Superior temporal gyrus (tissue), 1 donor: ENCODE results near the gene KIF26A.

Experiments used
- DNase-seq: peaks from one replicate; pipeline ENCODE4 v3.0.0-alpha.2; 2016; ENCODE audit errors: extremely low spot score

Gene KIF26A

DNA sequence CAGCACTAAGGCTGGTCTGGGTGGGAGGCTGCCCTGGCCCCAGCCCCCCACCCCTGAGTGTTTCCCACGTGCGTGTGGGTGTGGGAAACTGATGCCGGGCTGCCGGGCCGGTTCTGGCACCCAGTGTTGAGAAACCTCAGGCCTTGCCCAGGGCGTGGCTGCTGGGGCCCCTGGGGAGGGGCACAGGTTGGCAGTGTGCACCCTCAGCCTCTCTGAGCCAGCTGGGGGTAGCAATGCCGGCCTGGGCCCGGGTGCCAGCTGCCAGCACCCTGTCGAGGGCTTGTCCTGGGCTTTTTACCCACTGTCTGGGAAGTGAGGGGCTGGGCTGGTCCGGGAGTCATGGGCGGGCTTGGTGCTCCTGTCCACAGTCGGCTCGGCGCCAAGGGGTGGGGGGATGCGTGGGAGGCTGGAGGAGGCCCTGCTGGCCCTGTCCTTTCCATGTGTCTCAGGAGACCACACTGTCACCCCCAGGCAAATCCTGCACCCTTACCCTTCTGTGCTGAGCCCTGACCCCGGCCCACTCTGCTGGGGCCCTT is 37.2 kb upstream of the KIF26A start:
- no peak for DNase-seq

DNA sequence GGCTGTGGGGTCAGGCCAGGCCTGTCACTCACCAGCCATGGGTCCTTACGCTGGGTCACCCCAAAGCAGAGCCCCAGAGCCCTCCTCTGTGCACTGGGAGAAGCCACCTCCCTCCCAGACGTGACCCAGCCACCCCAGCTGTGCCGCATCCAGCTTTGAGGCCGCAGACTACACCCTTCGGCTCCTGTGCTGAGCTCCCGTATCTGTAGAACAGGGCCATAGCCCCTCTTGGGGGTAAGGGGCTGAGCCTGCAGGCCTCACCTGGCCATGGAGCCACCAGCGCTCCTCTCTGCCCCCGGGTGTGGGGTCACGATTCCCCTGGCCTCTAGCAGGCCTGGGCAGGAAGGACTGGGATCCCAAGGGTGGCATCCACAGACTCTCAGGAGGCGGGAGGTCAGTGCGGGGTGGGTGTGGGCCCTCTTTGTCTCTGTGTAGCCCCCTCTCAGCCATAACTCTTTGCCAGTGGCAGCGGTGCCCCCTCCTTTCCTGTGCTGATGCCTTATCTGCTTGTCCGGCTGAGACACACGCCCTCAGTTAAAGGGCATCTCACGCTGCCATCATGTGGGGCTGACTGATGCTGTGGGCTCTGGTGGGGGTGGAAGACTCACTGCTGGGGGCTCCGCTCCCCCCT is 36.6 kb upstream of the KIF26A start:
- no peak for DNase-seq

DNA sequence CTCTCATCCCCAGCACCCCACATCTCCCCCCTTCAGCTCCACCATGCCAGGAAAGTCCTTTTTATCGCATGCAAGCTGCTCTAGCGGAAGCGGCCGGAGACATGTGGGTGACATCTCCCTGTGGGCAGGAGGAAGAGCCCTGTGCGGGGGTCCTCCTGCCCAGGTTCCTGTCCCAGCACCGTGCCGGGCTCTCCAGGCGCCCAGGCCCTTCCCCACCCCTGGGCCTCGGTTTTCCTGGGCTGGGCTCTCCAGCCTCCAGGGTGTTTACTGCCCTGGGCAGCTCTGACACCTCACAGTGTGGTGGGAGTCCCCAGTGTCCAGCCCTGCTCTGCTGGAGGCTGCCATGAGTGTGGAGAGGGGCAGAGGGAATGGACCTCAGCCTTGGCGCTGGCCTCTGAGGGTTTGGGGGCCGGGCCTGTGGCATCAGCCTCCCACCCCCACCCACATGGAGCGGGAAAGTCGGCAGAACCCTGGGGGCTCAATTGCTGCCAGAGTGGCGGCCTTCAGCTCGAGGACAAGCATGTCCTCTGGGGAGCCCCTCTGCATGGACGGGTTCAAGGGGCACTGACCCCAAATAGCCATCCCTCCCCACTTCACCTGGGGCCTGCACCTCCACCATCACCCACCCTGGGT is 36.0 kb upstream of the KIF26A start:
- DNase-seq = no peak

DNA sequence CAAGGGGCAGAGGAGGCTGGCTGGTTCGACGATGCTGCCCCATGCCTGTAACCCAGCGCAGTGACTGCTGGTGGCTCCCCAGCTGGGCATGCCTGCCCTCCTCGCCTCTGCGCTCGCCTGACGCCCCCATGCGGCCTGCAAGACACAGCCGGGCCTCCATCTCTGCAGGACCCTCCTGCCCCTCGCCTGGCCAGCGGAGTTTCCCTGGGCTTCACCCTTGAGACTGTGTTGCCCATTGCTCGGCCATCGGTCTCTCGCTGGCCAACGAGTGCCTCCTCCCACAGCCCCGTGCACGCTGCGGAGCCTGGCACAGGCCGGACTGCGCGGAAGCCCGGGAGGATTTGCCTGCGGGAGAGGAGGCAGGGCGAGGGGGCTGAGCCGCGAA is 35.3 kb upstream of the KIF26A start:
- DNase-seq = no peak

DNA sequence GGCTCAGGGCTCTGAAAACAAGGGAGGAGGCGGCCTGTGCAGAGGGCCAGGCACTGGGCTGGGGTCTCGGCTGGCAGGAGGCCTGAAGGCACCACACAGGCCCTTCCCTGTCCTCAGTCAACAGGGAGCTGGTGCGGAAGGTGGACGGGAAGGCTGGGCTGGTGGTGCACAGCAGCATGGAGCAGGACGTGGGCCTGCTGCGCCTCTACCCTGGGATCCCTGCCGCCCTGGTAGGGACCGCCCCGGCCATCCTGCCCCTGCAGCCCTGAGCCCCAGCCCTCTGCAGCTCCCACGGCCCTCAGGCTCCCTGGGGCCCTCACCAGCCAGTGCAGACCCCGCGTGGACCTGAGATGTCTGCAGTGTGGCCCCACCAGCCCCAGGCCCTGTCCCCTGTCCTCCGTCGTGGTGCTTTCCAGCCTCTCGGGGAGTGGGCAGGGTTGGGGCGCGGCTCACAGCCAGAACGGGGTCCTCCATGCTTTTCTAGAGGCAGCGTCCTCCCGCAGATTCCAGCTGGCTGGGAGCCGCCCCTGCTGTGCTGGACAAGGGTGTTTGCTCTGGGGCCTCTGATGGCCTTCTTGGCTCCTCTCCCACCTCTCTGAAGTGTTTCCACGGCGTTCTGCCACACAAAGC is 34.8 kb upstream of the KIF26A start:
- DNase-seq = no peak

DNA sequence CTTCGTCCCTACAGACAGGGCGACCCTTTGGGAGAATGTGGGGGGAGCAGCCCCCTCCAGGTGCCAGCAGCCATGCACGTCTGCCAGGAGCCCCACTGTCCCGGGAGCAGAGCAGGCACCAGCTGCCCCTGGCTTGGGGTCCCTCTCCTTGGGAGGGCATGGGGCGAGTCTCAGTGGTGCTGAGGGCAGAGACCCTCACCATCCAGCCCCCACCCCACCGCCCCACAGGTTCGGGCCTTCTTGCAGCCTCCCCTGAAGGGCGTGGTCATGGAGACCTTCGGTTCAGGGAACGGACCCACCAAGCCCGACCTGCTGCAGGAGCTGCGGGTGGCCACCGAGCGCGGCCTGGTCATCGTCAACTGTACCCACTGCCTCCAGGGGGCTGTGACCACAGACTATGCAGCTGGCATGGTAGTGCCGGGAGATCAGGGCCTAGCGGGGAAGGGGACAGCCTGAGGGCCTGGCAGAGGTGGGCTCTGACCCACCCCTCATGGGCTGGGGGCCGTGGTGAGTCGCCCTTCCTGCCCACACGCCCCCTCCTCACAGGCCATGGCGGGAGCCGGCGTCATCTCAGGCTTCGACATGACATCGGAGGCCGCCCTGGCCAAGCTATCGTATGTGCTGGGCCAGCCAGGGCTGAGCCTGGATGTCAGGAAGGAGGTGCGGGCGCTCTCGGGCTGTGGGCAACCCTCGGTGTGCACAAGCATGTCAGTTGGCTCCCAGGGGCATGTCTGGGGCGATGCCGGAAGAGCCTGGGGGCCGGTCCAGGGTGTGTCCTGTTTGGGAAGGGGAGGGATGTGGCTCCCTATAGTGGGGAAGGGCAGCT is 34.1 kb upstream of the KIF26A start:
- no peak for DNase-seq

DNA sequence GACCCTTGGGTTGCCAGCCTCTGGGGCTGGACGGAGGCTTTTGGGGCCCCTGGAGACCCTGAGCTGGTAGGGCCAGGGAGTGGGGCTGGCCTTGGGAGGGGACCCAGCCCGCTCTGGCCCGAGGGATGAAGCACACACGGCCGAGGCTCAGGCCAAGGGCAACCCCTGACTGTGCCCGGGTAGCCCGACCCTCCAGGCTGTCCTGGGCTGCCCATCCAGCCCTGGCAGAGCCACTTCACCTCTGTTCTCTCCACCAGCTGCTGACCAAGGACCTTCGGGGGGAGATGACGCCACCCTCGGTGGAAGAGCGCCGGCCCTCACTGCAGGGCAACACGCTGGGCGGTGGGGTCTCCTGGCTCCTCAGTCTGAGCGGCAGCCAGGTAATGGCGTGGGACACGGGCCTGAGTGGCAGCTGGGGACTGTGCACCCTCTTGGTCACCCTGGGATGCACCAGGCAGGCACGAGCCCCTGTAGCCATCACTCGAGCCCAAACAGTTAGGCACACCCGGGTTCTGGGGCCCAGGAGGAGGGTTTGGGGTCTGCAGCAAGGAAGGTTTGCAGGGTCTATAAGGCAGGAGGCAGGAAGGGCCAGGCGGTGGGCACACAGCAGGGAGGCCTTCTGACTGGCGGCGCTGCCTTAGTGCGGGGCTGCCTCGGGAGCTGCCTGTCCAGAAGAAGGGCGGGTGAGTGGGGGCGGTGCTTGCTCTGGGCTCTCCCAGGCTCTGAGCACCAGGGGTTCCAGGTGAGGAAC is 33.1 kb upstream of the KIF26A start:
- no peak for DNase-seq

DNA sequence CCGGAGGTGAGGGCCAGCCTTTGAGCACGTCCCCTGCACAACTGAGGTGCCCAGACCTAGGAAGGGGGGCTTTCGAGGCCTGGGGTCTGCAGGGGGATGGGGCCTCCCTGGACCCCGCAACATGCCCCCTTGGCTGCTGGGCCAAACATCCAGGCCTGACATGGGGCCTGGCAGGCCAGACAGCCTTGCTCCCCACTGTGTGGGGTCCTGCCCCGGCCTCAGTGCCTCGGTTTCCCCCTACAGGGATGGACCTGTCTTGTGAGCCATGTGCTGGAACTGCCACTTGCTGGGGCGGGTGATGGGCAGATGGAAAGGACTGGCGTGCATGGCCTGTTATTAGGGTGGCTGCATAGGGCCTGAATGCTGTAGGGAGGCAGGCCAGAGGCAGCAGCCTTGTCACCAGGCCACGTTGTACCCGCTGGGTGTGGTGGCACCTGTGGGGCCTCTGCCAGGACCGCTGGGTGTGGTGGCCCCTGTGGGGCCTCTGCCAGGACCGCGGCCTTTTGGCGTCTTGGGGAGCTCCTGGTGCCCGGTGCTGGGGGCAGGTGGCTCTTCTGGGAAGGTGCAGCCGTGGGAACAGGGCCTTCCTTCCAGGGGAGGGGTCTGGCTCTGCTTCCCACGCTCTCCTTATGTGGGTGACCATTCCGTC is 32.4 kb upstream of the KIF26A start:
- DNase-seq = no peak

DNA sequence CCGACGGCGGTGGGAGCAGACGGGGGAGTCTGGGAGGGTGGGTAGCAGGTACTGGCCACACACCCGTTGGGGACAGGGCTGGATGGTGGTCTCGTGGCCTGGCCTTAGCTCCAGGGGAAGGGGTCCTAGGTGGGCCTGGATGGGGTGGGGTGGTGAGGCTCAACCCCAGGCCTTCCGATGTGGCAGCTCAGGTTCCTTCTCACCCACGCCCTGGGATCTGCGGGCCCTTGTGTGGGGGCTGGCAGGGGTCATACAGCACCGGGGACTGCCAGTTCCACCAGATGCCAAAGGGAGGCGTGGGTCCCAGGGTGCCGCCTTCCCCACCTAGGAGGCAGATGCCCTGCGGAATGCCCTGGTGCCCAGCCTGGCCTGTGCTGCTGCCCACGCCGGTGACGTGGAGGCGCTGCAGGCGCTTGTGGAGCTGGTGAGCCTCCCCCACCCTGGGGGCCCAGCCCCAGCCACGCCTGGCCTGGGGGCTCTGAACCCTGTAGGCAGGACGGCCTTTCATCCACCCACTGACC is 31.9 kb upstream of the KIF26A start:
- DNase-seq = no peak

DNA sequence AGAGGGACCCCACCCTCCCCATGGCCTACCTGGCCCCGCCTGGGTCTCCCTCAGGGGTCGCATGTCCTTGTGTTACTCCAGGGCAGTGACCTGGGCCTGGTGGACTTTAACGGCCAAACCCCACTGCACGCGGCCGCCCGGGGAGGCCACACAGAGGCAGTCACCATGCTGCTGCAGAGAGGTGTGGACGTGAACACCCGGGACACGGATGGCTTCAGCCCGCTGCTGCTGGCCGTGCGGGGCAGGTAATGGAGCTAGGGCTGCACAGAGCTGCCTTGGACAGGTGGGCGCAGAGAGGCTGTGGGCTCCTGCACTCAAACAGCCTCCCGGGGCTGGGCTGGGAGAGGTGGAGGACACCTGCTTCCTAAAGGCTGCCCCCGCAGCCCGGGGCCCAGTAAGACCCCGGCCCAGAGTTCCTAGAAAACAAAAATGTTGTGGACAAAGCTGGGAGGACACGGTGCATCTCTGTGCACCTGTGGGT is 31.2 kb upstream of the KIF26A start:
- DNase-seq = no peak

DNA sequence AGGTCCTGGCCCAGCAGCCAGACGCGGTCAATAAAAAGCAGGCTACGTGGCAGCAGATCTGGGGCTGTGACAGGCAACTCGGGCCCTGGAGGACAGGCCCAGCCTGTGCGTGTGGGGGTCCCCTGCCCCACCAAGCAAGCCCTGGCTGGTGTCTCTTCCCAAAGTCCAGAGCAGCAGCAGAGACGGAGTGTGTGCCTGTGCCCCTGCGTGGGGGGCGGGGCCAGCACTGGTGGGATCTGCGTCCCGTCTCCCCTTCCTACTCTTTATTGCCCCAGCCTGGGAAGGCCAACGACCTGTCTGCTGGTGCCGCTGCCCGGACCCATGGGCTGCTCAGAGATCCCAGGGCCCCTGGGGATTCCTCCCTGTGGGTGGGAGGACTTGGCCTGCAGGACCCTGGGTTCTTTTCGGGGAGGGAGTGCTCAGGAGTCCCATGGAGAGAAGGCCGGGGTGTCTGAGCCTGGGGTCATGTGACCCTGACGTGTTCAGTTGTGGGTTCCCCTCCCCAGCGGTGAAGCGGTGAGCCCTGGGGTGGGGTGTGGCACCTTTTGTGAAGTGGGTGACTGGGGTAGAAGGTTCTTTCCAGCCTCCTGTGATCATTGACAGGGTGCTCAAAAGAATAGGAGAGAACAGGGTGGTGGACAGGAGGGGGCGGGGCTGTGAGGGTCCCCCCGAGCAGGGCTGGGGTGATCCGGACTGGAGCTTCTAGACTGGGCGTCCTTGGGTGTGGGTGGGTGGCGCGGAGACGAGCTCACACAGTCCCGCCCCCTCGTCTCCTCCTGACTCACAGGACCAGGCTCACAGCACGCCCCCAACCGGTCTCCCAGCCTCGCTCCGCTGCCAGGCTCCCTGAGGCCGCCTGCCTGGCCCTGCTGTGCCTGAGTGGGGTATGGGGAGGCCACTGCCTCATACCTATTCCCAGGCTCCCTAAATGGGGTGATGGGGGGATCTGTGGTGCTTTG is 30.5 kb upstream of the KIF26A start:
- no peak for DNase-seq

DNA sequence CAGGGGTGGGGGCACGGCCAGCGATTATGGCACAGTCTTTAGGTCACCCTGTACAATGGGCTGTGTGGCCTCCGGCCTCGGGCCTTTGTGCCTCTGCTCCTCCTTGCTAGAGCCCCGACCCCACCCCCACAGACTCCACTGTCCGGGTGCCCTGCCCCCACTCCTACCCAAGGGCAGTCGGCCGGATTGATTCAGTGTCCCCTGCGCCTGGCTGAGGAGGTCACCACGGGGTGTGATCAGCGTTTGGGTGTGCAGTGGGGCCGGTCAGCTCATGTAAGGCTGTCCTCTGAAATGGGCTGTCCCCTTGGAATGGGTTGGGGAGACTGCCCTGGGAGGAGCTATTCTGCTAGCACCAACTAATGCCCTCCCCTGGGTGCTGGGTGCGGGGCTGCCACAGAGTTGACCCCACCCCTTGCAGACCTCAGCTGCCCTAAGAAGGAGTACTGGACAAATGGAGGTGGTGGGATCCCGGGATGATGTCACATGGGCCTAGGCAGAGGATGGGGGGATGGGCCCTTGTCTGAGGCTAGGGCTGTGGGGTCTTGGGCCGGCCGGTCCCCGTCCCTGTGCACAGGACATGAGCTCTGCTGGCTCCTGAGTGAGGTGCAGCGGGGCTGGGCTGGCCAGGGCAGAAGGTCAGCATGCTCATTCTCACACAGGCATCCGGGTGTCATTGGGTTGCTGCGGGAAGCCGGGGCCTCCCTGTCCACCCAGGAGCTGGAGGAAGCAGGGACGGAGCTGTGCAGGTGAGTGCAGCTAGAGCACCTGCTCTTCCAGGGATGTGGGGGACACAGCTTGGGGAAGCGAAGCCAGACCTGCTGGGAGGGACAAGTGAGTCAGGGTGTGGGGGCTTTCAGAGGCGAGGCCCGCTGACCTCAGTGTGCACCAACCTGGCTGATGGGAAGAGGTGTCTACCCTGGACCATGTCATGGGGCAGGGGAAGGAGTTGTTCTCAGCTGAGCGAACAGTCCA is 29.5 kb upstream of the KIF26A start:
- no peak for DNase-seq

DNA sequence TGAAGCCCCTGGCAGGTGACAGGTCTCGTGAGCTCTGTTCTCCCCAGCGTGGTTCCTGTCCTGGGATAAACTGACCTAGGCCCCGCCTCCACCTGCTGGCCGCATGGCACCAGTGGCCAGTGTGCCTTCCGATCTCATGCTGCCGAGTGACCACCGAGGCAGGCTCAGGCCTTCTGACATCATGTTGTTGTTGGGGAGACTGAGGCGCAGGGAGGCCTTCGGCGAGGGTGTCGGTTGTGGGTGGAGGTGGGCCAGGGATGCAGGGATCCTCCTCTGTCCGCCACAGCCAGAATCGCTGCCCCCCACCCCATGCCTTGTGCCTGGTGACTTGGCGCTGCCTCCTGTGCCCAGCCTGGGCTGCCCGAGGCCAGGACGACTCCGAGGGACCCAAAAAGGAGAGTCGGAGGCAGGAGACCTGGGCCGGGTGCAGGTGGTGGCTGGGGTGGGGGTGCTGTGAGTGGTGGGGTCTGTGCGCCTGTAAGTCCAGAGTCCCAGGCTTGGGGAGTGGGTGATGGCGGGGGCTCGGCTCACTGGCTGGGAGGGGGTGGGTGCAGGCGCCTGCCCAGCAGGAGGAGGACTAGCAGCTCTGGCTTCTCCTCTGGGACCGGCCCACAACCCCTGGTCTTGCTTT is 28.5 kb upstream of the KIF26A start:
- no peak for DNase-seq

DNA sequence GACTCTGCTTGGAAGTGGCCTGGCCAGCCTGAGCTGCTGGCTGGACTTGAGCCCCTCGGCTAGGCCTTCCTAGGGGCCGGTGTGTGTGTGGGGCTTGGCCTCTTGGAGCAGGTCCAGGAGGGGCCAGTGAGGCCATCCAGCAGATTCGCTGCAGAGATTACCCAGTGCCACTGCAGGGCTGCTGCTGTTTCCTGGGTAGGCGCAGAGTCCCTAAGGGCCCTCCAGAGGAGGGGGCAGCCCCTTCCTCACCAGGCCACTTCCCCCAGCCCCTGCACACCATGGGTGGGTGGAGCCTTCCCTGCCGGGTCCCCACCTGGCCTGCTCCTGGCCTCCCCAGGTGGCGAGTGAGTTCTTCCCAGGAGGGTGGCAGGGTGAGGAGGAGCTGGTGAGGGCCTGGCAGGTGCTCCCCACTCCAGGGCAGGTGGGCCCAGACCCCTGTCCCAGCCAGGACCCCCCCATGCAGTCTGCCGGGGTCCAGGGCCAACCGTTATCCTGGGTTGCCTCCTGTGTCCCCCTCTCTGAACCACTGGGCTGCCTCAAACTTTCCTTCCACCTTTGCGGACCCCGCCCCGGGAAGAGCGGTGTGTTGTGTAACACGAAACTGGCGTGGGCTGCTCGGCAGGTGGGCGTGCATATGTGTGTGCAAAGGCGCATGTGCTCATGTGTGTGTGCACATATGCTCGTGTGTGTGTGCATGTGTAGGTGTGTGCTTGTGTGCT is 27.7 kb upstream of the KIF26A start:
- no peak for DNase-seq

DNA sequence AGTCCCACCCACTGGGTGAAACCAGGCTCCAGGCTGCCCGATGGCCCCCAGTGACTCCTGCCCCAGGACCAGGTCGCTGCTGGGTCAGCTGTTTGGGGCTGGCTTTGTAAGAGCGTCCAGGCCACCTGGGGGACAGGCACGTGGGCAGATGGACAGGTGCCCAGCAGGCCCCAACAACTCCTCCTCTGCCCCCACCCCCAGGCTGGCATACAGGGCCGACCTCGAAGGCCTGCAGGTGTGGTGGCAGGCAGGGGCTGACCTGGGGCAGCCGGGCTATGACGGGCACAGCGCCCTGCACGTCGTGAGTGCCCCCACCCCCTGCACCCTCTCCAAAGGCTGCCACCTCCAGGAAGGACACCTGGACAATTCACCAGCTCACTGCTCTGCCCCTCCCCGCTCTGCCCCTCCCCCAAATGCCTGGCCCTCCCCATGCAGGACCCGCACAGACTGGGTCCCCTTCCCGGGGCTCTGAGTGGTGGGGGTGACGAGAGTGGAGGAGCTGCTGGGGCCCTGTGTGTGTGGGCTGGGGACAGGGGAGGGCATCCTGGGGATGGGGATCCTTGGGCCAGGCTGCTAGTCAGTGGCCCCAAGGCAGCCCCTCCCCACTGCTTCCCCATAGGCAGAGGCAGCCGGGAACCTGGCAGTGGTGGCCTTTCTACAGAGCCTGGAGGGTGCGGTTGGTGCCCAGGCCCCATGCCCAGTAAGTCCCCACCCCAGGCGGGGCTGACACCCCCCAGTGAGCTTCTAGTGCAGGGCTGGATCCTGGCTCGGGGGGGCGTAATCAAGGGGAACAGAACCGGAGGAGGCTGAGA is 26.9 kb upstream of the KIF26A start:
- no peak for DNase-seq

DNA sequence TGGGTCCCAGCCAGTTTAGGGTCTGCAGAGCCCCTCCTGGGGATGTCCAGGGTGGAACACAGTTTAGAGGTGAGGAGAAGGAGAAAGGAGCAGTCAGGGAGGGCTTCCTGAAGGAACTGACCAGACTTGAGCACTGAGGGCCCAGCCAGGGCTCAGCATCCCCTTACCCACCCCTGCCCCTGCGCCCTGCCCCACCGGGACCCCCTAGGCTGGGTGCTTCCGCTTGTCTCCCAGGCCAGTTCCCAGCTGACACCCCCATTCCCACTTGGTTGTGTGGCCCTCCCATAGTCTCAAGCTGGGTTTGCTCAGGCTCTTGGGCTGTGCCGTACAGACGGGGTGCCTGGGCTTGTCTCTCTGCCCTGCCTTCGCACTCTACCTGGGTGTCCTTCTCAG is 26.3 kb upstream of the KIF26A start:
- no peak for DNase-seq
